GM18507 (cell line): Measurements from ENCODE around the gene RANBP3L.
"Not testable (repeated sequence)": the region's sequence is repeated elsewhere in the genome, so short reads cannot be mapped to it uniquely, and the experiment has no call there.

Experiments
- DNase-seq: peaks from one replicate; pipeline ENCODE4 v3.0.0; 2011; ENCODE audit warnings: low read depth; ENCODE audit not compliant: insufficient read length; ENCODE audit errors: extremely low spot score
- FAIRE-seq: peaks from 2 replicates; lab custom pipeline; 2011; peaks lifted over from hg19 to GRCh38; lab: Jason Lieb, UNC

Gene RANBP3L, protein sequence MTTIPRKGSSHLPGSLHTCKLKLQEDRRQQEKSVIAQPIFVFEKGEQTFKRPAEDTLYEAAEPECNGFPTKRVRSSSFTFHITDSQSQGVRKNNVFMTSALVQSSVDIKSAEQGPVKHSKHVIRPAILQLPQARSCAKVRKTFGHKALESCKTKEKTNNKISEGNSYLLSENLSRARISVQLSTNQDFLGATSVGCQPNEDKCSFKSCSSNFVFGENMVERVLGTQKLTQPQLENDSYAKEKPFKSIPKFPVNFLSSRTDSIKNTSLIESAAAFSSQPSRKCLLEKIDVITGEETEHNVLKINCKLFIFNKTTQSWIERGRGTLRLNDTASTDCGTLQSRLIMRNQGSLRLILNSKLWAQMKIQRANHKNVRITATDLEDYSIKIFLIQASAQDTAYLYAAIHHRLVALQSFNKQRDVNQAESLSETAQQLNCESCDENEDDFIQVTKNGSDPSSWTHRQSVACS

DNA sequence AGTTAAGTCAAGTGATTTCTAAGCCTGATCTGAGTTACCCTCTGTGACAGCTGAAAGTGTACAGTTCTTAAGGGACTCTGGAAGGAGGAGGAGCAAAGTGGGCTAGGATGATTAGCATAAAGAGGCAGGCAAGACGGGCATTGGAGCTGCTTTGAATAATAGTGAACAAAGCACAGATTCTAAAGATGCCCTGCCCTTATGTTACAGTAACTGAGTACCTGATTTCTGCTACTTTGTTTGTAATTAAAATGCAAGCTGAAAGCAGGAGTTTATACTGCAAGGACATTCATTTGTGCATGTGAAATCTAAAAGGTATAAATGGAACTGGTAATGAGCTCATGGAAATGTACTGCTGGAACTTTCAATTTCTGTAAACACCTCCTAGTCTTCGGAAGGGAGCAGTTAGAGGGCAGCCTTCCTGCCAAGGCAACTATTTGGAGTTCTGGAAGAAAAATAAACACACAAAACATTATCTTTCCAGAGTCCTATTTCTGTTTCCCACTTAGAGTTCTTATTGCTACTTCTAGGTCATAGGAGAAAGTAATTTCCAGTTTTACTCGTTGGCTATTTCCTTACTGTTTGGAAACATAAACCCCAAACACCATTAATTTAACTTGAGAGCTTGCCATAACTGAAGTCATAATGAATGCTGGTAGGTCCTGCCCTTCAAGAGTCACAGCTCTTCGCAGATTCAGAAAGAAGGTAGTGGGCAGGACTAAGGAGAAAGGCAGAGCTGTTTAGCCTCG is at the start of gene RANBP3L:
TSS of gene RANBP3L (minus strand) at position 45 of the 746 bp plus-strand sequence. CDS start 486 bp downstream, outside the sequence.
- no peak for DNase-seq
- FAIRE-seq: no peak

DNA sequence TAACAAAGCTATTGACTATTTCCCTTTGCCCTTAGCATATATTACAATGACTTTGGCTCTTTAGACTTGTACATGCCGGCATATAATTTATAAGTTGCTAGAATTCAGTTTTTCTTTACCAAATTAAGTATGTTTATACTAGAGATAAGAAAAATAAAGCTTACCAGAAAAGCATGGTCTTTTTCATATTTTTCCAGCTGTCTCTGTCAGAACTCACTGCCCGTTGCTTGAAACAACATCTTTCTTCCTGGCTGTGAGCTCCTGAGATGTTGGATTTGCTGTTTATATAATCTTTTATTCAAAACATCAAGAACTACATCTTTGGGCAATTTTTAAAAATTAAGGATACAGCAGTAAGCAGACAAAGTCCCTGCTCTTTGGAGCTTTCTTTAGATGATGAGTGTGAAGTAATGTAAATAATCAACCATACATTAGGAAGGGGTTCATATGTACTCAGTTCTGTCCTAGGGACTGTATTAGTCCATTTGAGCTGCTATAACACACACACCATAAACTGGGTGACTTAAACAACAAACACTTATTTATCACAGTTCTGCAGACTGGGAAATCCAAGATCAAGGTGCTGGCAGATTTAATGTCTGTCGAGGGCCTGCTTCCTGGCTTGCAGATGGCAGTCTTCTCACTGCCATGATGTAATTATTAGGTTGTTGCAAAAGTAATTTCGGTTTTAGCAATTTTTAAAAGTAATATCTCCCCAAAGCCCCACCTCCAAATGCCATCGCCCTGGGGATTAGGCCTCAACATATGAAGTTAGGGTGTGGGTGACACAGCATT is 45.4 kb upstream of the RANBP3L start:
- FAIRE-seq: no peak
- DNase-seq: no peak

DNA sequence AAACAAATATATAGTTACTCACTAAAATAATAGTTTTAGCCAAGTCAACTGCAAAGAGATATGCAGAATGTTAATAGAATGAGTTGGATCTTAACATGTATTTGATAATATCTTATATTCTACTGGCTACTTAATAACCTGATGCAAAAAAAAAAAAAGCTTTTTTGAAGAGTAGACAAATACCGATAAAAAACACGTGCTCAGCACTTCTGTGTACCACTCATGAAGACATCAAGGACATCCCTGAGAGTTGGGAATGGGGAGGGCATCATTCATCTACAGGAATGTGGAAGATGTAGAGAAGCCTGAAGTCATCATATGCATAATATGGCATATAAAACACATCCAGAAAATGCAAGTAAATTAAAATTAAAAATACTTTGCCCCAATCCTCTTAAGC is 43.2 kb upstream of the RANBP3L start:
- FAIRE-seq (no peak), DNase-seq (no peak)

DNA sequence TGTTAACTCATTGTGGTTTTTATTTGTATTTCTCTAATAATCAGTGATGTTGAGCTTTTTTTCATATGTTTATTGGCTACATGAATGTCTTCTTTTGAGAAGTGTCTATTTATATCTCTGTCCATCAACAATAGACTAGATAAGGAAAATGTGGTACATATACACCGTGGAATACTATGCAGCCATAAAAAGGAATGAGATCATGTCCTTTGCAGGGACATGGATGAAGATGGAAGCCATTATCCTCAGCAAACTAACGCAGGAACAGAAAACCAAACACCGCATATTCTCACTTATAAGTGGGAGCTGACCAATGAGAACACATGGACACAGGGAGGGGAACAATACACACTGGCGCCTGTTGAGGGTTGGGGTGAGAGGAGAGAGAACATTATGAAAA is 40.0 kb upstream of the RANBP3L start:
- DNase-seq, FAIRE-seq: not testable (repeated sequence)

DNA sequence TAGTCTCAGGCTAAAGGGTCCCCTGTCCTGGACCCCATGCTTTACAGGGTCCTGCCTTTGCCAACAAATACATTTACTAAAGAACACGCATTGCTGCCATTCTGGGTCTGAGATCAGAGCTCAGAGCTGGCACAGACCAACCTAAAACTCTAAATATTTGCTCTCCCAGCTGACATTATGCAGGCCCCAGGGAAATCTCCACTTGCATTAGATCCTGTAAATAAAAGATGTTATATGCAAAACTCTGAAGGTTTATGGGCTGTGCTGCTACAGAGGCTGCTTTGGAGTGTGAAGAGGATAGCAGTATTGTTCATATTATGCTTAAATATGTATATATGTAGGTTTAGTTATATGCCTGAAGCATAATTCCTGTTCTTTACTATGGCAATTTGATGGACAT is 35.9 kb upstream of the RANBP3L start:
- DNase-seq (no peak), FAIRE-seq (no peak)

DNA sequence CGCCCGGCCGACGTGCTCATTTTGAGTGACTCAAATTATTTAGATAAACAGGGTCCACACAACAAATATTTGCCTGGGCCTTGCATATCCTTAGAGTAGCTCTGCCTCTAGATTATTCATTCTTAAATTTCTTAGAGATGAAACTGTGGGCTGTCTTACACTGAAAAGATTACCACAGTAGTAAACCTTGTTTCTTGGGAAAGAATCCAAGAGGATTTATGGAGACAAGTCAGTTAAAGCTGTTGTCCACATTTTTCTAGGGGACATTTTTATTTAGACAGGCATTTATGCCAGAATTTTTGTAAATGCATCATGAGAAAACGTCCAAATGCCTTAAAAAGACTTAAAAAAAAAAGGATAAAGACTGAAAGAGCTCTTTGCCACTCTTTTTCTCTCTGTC is 32.6 kb upstream of the RANBP3L start:
- DNase-seq: no peak
- FAIRE-seq: no peak

DNA sequence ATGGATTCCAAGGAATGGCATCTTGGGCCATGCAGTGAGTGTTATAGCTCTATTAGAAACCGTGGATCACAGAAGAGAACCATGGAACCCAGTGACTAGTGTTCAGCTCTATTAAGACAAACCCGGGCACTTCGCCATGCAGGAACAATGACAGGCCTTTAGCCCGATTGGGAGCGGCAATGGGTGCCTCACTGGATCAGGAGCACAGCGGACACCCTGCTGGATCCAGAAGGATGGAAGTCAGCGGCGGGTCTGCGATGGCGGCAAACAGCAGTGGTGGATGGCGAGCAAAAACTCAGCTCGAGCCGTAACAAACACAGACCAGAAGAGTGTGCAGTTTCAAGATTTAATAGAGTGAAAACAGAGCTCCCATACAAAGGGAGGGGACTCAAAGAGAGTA is 31.0 kb upstream of the RANBP3L start:
- DNase-seq, FAIRE-seq: not testable (repeated sequence)

DNA sequence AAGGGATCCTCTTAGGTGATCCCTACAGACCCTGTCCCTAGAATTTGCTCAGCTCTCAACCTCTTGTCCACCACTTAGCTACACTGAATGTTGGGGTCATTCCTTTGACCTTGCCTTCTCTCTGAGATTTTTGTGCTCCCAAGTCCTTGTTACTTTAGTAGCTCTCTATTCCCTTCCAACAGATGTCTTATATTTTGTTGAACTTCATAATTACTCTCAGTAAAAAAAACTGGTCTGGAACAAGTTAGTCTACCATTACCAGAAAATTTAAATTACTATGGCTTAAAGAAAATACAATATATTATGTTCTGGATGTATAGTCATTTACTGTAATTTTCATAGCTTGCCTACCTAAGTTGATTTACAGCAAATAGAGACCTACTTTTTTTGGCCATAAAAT is 23.5 kb upstream of the RANBP3L start:
- DNase-seq: no peak
- FAIRE-seq: no peak

DNA sequence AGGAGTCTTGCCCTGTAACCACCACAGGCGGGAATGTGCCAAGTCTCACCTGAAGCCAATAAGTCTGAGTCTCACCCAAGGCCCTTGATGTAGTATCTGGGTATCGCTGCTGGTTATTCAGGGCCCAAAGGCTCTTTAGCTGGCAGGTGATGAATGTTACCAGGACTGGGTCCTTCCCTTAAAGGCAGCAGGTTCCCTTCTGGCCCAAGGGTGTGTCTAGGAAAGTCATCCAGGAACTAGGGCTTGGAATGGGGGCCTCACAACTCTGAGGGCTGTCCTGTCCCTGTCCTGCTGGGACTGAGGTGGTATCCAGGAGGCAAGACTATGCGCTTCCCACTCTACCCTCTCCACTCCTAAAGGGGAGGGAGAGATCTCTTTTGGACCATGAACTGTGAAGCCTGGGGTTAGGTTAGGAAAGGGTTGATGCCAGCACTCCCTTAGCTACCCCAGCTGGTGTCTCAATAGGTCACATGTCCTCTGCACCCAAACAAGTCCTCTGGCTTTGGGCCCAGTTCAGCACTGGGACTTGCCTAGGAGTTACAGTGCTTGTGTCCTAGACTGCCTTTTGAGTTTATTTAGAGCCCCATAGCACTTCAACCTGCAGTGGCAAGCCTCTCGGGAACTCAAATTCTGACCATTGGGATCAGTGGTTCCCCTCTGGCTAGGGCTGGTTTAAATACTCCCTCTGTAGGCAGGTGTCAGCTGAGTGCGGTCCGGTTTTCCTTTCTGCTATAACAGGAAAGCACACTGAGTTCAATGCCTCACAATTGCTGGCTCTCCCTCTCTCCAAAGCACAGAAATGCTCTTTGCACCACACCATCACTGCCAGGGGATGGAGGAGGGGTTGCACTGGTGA is 22.5 kb upstream of the RANBP3L start:
- FAIRE-seq (no peak), DNase-seq (no peak)

DNA sequence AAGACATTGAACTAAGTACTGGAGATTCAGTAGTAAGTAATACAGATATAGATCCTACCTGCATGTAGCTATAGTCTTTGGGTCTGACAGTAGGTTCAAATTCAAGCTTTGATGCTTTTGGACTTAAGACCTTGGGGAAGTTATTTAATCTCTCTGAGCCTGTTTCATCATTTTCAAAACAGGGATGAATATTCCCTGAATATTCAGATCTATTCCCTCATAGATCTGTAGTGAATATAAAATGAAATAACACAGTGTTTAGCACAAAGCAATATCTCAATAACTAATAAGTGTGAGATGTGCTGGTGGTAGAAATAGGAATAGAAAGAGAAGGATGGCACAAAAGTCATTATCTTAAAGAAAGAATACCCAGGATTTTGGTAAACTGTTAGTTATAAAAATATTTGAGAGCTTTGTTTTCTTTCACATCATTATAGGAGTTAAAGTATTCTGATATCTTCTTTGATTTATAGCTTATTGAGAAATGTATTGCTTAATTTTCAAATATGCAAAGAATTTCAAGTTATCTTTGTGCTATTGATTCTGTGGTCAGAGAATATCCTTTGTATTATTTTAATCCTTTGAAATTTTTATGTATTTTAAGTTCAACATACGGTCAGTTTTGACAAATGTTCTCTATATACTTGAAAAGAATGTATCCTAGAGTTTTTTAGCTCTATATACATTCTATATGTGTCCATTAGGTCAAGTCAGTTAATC is 11.4 kb upstream of the RANBP3L start:
- FAIRE-seq: no peak

DNA sequence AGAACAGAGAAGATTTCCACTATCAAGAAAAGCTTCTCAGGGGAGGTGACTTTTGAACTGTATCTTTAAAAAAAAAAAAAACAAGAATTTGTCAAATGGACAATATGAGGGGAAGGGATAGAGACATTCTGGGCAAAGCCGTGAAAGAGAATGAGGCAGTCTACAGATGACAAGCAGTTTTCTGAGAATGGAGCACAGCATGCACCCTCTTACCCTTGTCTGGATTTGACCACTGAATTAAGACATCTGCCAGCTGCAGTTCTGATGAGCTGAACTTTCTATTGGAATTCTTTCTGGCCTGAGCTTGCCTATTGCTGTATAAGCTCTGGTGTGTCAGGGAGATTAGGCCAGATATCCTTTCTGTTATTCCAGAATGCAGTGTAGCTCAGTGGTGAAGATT is 10.3 kb upstream of the RANBP3L start:
- FAIRE-seq: no peak
- DNase-seq: no peak

More for the DNA sequence above, 11.4 kb upstream of the RANBP3L start:
- no peak for DNase-seq

DNA sequence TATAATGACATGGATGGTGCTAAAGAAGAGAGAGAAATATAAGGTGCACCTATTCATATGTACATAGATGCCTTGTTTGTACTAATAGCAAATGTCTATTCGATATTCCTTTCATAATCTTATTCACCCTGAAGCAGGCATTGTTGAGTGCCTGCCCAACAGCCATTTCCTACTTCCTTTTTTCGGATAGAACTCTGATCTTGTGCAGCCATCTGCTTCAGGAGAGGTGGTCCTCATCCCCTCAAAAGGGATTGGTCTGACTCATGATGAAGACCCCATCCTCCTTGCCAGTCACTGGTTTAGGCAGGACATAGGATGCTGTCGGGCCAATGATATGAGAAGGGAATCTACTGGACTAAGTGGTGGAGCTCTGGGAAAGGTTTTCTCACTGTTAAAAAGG is 8.4 kb upstream of the RANBP3L start:
- FAIRE-seq (no peak), DNase-seq (no peak)

DNA sequence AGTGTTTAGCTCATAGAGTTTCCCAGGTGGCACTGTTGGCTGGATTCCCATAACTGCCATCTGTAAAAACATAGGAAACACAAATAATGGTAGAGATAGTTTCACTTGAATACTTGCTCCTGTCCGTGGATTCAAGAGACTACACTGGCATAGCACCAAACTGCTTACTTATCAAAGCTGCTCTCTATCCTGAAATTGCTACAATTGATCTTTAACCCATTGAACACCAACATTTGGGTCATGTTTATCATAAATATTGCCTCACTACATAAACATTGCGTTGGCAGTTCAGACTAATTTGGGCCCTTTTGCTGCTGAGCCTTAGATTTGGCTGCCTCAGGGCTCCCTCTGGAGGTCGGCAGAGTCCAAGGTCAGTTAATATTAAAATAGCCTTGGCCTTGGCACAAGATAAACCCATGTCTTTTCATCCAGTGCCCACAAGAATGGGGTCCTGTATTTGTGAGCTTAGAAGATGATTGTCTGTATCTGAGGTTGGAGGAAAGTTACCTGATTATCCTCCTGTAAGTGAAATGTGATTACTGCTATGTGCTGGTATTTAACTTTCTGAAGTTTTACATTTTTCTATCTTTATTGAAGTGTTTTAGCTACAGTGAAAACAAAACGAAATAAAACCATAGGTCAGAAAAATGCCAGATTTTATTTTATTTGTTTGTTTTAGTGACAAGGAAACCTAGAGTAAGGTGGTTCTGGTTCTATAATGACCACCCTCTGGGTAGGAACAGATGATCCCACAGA is 4.0 kb upstream of the RANBP3L start:
- FAIRE-seq (peak; percentile 56), DNase-seq (no peak)

DNA sequence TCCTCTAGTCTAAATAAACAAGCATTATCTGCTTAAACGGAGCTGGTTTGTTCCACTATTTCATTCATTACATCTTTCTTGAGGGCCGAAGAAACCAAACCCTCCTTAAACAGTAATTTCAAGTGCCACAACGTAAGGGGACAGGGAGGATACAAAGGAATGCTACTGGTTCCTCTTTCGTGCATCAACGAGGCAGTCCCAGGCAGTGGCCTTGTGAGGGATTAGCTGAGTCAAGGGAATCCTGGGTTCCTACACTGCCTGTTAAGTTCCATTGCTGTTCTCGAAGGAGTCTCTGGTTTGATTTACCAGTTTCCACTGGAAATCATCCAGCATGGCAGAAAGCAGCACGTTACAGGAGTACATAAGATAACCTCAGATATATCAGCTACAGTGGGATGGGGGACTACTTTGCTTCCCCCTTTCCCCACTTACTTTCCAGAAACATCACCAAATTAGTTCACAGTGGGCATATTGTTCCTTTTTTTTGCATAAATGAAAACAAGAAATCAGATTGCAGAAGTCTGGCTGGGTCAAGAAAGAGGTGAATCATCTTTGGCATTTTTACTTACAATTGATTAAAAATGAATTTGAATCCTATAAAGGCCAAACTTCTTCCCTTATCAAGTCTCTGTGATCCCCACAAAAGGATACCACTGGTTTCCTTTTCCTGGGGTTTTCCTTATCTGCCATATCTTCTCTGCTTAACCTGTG is 2.5 kb upstream of the RANBP3L start:
- FAIRE-seq (no peak), DNase-seq (no peak)

DNA sequence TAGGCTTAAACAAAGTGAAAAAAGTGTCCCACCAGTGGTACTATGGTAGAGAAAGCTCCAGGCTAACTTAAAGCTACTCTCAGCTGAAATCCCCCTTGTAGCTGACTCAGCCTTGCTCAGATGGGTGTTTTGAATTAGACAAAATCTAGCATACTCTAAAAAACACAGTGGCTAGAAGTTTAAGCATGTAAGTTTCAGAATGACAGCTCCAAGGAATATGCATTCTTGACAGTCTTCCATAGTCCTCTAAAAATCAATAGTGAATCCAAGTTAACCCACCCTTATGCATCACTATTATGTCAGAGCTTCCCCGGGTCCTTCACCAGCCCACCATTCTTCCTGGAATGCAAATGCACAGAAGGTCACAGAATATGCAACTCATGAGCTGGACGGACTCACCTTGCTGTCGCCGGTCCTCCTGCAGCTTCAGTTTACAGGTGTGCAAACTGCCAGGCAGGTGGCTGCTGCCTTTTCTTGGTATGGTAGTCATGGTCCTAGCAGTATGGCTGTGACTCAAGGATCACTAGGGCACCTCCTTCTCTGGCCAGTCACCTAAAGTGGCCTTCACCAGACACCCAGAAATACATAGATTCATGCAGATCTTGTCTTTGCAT is 668 bp downstream of the RANBP3L start:
- FAIRE-seq (no peak), DNase-seq (no peak)

DNA sequence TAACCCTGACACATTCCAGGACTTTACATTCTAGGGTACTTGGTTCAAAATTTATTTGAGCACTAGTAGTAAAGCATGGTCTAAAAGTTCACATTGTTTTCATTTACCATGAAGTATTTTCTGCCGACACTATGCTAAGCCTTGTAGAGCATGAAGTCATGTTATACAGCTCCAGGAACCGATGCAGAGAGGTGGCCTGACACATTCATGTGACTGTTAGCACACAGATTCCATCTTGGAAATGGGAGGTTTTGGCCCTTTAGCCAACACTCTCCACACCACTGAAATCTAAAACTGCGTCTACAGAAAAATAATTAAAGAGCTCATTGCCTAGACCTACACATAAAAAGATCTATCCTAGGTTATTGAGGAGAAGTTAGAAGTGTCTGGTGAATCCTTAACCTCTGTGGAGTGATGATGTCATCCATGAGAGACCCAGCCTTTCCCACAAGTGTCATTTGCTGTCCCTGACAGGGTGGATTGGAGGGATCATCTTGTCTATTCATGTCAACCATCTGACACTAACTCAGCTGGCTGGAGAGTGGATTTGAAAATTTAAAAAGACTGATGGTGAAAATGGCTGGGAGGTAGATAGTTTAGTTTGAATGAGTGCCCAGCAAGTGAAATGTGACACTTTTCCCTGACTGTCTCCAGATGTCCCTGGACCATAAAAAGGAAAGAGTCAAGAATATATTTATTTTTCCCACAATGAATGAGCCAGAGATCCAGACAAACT is 1.3 kb downstream of the RANBP3L start:
- no peak for DNase-seq
- no peak for FAIRE-seq
